Brain microvascular endothelial cell (primary cell): ENCODE results near the gene ARL4A.
A peak's percentile ranks its signal among the peaks of the same experiment; 100 is the strongest.

Source experiments
- DNase-seq: peaks from one replicate; pipeline ENCODE4 v3.0.0-alpha.2; 2020
- H3K27ac ChIP-seq: fragments of 250-450 bp; sonication (Bioruptor Pico); 2 replicates; pipeline ENCODE4 v1.5.1; 2020; ENCODE audit warnings: mild to moderate bottlenecking, moderate library complexity
- H3K27me3 ChIP-seq: fragments of 250-450 bp; sonication (Bioruptor Pico); replicated peaks from 2 replicates; pipeline ENCODE4 v1.5.1; 2020; ENCODE audit warnings: mild to moderate bottlenecking
- H3K36me3 ChIP-seq: fragments of 250-450 bp; sonication (Bioruptor Pico); replicated peaks from 2 replicates; pipeline ENCODE4 v1.5.1; 2020; ENCODE audit warnings: mild to moderate bottlenecking
- H3K4me3 ChIP-seq: 2 replicates; pipeline ENCODE4 v1.5.1; 2011; ENCODE audit warnings: low read depth, mild to moderate bottlenecking, control low read depth, low read length, moderate library complexity
- CTCF ChIP-seq: IDR thresholded peaks from 2 replicates; pipeline ENCODE4 v1.5.1; 2011; ENCODE audit warnings: low read depth, mild to moderate bottlenecking, moderate library complexity, low read length, control low read depth, inconsistent platforms; ENCODE audit errors: missing control alignments
- in situ Hi-C: cut with HindIII; loops from 2 replicates; pipeline ENCODE4 v1.10.0; 2017; ENCODE audit warnings: low sequenced_read_pairs, low pct_ligation_motif_present

The ARL4A gene

GRCh38 chr7:12726908-12727307 is 39.5 kb downstream of the ARL4A start:
- no peak for TF ChIP-seq CTCF
- H3K36me3 ChIP-seq = no peaks in the 10 kb centered on the region
- in situ Hi-C loops = no loop called here

DNA sequence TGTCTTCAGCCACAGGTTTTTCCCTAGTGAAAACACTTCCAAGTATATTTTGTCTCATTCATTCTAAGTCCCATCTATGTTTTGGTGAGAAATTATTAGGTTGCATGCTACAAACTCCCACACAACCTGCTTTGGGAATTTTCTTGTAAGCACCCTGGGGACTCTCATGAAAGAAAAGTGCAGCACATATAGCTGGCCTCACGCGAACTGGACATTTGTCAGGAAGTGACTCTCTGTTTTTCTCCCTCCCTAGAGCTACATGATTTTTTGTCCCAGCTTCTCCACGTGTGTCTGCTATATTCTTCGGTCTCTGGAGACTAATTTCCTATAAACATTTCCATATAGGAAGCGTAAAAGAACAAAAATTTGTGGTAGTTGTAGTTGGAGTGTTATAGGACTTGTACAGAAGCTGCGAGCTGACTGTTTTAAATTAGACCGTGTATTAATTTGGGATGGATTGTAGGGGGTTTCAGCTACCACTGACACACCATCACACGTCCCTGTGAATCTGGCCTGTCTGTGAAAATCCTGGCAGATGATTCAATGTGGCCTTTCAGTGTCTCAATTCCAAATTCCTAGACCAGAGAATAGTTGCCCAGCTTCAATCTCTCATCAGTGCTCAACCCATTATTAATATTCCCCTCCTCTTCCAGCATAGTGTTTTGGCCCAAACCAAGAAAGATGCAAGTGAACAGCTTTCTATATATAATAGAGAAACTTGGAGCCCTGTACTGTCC is 40.2 kb downstream of the ARL4A start:
- H3K36me3 ChIP-seq = no peaks in the 10 kb centered on the region
- TF ChIP-seq CTCF = no peak
- in situ Hi-C loops = no loop called here
- no peak for DNase-seq
- H3K4me3 ChIP-seq = no peak overlapping the region
- no peaks in the 10 kb centered on the region for H3K27me3 ChIP-seq
- peak overlapping the region; percentile 36 for H3K27ac ChIP-seq

More at GRCh38 chr7:12726908-12727307, 39.5 kb downstream of the ARL4A start:
- Histone ChIP-seq H3K4me3 (no peak overlapping the region), H3K27me3 (no peaks in the 10 kb centered on the region), H3K27ac (peak overlapping the region; percentile 36)
- no peak for DNase-seq

DNA sequence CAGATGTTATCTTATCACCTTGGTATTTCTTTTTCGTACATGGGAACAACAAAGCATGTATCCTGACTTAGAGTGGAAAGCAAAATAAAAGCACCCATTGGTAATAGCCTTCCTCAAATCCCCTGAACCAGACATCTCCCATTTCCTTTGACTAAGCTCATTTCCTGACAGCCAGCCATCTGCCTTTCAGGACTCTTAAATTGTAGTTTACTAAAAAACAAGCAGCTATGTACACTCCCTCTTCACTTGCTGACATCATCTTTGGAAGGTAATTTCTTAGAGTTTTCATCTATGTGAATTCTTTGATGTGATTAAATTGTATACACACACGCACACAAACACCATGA is 40.7 kb downstream of the ARL4A start:
- peak overlapping the region; percentile 36 for H3K27ac ChIP-seq
- no peaks in the 10 kb centered on the region for H3K27me3 ChIP-seq
- H3K4me3 ChIP-seq = no peak overlapping the region
- no peaks in the 10 kb centered on the region for H3K36me3 ChIP-seq
- DNase-seq = no peak
- in situ Hi-C loops = no loop called here
- no peak for TF ChIP-seq CTCF

DNA sequence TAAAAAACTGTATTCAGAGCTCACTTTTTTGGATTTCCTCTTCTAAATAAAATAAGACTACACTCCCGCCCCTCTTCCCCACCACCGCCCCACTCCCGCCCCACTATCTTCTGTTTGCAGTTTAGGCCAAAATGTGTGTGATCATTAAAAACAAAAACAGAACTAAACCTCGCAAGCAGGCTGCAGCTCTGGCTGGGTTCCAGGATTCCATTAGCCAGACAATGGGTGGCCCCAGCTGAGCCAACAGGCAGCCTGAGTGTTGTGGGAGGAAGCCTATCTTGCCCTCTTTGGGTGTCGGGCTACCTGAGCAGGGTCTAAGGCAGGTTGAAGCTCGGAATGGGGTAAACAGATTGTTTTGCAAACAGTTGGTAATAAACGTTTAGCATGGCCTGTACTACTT is 41.7 kb downstream of the ARL4A start:
- H3K27me3 ChIP-seq = no peaks in the 10 kb centered on the region
- in situ Hi-C loops = no loop called here
- H3K4me3 ChIP-seq = no peak overlapping the region
- DNase-seq = peak; percentile 72
- no peak overlapping the region for H3K27ac ChIP-seq
- no peaks in the 10 kb centered on the region for H3K36me3 ChIP-seq
- TF ChIP-seq CTCF = no peak

- TF ChIP-seq CTCF = no peak
- in situ Hi-C loops = no loop called here
- Histone ChIP-seq H3K36me3 (no peaks in the 10 kb centered on the region), H3K4me3 (no peak overlapping the region), H3K27ac (no peak overlapping the region), H3K27me3 (no peaks in the 10 kb centered on the region)
- no peak for DNase-seq
Observed at GRCh38 chr7:12730523-12730922, 43.1 kb downstream of the ARL4A start.

GRCh38 chr7:12731214-12731656 is 43.8 kb downstream of the ARL4A start:
- no peak for DNase-seq
- TF ChIP-seq CTCF = peak; percentile 31
- in situ Hi-C loops = no loop called here
- Histone ChIP-seq H3K27me3 (no peaks in the 10 kb centered on the region), H3K4me3 (no peak overlapping the region), H3K36me3 (no peaks in the 10 kb centered on the region), H3K27ac (no peak overlapping the region)
